GM23338 (cell line): ENCODE measurements around the gene ADAMTS19. TPM values are rescaled to one million over a fixed set of nuclear protein-coding genes. Genes with fewer than 3 reads are reported as not detected.

Source experiments
- ATAC-seq: fragments of 200-7000 bp; cut with Tn5 transposase; 3 replicates; pipeline ENCODE4 v1.9.1; 2020
- DNase-seq: peaks from one replicate; pipeline ENCODE4 v3.0.0-alpha.2; 2015; ENCODE audit warnings: low spot score
- H2AFZ ChIP-seq: fragments of 200-600 bp; sonication (generic); 2 replicates; pipeline ENCODE4 v1.8.0; 2016; ENCODE audit warnings: antibody characterized with exemption, mild to moderate bottlenecking, moderate library complexity
- H3F3A ChIP-seq: fragments of 200-600 bp; sonication (generic); replicated peaks from 2 replicates; pipeline ENCODE4 v1.8.0; 2017; ENCODE audit warnings: antibody characterized with exemption, mixed run types, low read depth
- H3K27ac ChIP-seq: fragments of 200-600 bp; sonication (generic); 2 replicates; pipeline ENCODE4 v1.6.1; 2016; ENCODE audit warnings: low read depth
- H3K27me3 ChIP-seq: fragments of 200-600 bp; sonication (generic); 2 replicates; pipeline ENCODE4 v1.8.0; 2016; ENCODE audit warnings: mild to moderate bottlenecking, mixed run types, moderate library complexity; ENCODE audit not compliant: insufficient read depth
- H3K36me3 ChIP-seq: fragments of 200-600 bp; sonication (generic); 2 replicates; pipeline ENCODE4 v1.8.0; 2016; ENCODE audit warnings: mild to moderate bottlenecking; ENCODE audit not compliant: insufficient read depth
- H3K4me1 ChIP-seq: fragments of 200-600 bp; sonication (generic); 2 replicates; pipeline ENCODE4 v1.8.0; 2016; ENCODE audit warnings: mild to moderate bottlenecking, moderate library complexity; ENCODE audit not compliant: insufficient read depth
- H3K4me2 ChIP-seq: fragments of 200-600 bp; sonication (generic); 2 replicates; pipeline ENCODE4 v1.7.1; 2017; ENCODE audit warnings: mixed run types
- H3K4me3 ChIP-seq: fragments of 200-600 bp; sonication (generic); 2 replicates; pipeline ENCODE4 v1.6.1; 2016; ENCODE audit warnings: mixed run types
- H3K79me2 ChIP-seq: fragments of 200-600 bp; sonication (generic); replicated peaks from 2 replicates; pipeline ENCODE4 v1.8.0; 2017; ENCODE audit warnings: mild to moderate bottlenecking; ENCODE audit not compliant: insufficient read depth
- H3K9me2 ChIP-seq: fragments of 200-600 bp; sonication (generic); 2 replicates; pipeline ENCODE4 v1.8.0; 2017; ENCODE audit not compliant: insufficient read depth
- H4K20me1 ChIP-seq: fragments of 200-600 bp; sonication (generic); replicated peaks from 2 replicates; pipeline ENCODE4 v1.8.0; 2017; ENCODE audit warnings: mild to moderate bottlenecking; ENCODE audit not compliant: insufficient read depth
- H3K27ac Mint-ChIP-seq: 2 replicates; pipeline ENCODE4 v1.8.0; 2020; ENCODE audit warnings: inconsistent platforms, mild to moderate bottlenecking, moderate library complexity, mixed read lengths
- H3K27me3 Mint-ChIP-seq: 3 replicates; pipeline ENCODE4 v1.8.0; 2022; ENCODE audit warnings: low read depth, mild to moderate bottlenecking, moderate library complexity, mixed read lengths, inconsistent platforms; ENCODE audit not compliant: insufficient read depth, poor library complexity
- H3K36me3 Mint-ChIP-seq: 3 replicates; pipeline ENCODE4 v1.8.0; 2021; ENCODE audit warnings: low read depth, mild to moderate bottlenecking, inconsistent platforms, moderate library complexity, mixed read lengths
- H3K4me1 Mint-ChIP-seq: 3 replicates; pipeline ENCODE4 v1.8.0; 2020; ENCODE audit warnings: mild to moderate bottlenecking, inconsistent platforms, mixed read lengths
- H3K4me3 Mint-ChIP-seq: 3 replicates; pipeline ENCODE4 v1.8.0; 2021; ENCODE audit warnings: moderate library complexity, mild to moderate bottlenecking, inconsistent platforms, mixed read lengths
- H3K9me3 Mint-ChIP-seq: 3 replicates; pipeline ENCODE4 v1.8.0; 2020; ENCODE audit warnings: moderate library complexity, mild to moderate bottlenecking, inconsistent platforms, mixed read lengths
- CREB1 ChIP-seq: fragments of 250-450 bp; sonication (Bioruptor Pico); IDR thresholded peaks from 2 replicates; pipeline ENCODE4 v1.5.0; 2020; ENCODE audit warnings: low read depth, mild to moderate bottlenecking, moderate library complexity
- EZH2 ChIP-seq: fragments of 200-600 bp; sonication (generic); IDR thresholded peaks from one replicate; pipeline ENCODE4 v1.8.0; 2017; ENCODE audit warnings: antibody characterized with exemption, mild to moderate bottlenecking, low read depth; ENCODE audit not compliant: unreplicated experiment
- EZH2phosphoT487 ChIP-seq: fragments of 200-600 bp; sonication (generic); IDR thresholded peaks from one replicate; pipeline ENCODE4 v1.8.1; 2018; ENCODE audit warnings: antibody characterized with exemption; ENCODE audit not compliant: unreplicated experiment
- JUNB ChIP-seq: IDR thresholded peaks from one replicate; pipeline ENCODE4 v1.6.1; 2016; ENCODE audit warnings: antibody characterized with exemption; ENCODE audit not compliant: unreplicated experiment
- POLR2AphosphoS5 ChIP-seq: IDR thresholded peaks from 2 replicates; pipeline ENCODE4 v1.6.1; 2016; ENCODE audit warnings: antibody characterized with exemption, low read depth
- ZNF114 ChIP-seq: fragments of 250-450 bp; sonication (Bioruptor Pico); IDR thresholded peaks from 2 replicates; pipeline ENCODE4 v1.5.0; 2020; ENCODE audit warnings: mild to moderate bottlenecking, moderate library complexity
- polyA plus RNA-seq: library from polyadenylated mRNA; unstranded; fragments of >200 nt; fragmentation: Nextera tagmentation; extraction: Ambion mirVana; gene quantifications from 2 replicates; pipeline ENCODE4 v1.2.1, GENCODE V29; 2016
- total RNA-seq: library from RNA; depleted of rRNA; stranded (reverse); fragments of >200 nt; shearing (Covaris generic); gene quantifications from 2 replicates; pipeline ENCODE4 v1.2.3, GENCODE V29; 2014
- TF ChIP-seq, protein P1 (sequence below): IDR thresholded peaks from 2 replicates; pipeline ENCODE4 v1.6.1; 2016; ENCODE audit warnings: antibody characterized with exemption
- TF ChIP-seq, protein P2 (sequence below), 2 experiments: fragments of 200-600 bp in 1 of 2; sonication (generic) in 1 of 2; conservative IDR thresholded peaks; 2 replicates each; pipeline versions ENCODE4 v1.5.1 to v1.6.1; 2016 to 2017; ENCODE audit warnings: antibody characterized with exemption in 2 of 2, low read depth in 2 of 2, mild to moderate bottlenecking in 2 of 2, moderate library complexity in 1 of 2
- TF ChIP-seq, protein P3 (sequence below): fragments of 250-450 bp; sonication (Bioruptor Pico); IDR thresholded peaks from 2 replicates; pipeline ENCODE4 v1.5.0; 2020; ENCODE audit warnings: mild to moderate bottlenecking, moderate library complexity

ADAMTS19 gene
- total and polyA plus RNA-seq, 2 experiments from 2014 or later = 6.0 to 27.4 TPM

DNA sequence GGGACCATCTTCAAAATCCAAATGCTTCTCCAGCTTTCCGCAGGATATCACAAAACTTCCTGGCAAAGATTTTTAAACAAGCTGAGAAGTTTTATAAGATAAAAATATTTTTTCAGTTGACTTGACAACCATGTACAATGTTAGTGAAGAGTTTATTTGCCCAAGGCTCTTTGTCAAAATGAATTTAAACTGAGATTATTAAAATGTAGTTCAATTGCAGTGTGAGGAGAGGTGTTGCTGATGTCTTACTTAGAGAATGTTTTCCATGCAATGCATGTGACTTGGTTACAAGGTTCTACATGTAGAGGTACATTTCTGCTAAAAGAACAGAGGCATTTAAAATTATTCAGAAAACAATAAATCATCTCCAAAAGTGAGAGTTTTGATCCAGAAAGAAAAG is 156.4 kb downstream of the ADAMTS19 start:
- H2AFZ ChIP-seq = no peak overlapping the region
- Mint-ChIP-seq H3K4me1 (peaks cover 6% of the 10 kb centered on the region; the same call in 2 of the 3 replicates), H3K27ac (no peak overlapping the region), H3K9me3 (peaks cover 2% of the 10 kb centered on the region; the same call in 2 of the 3 replicates), H3K27me3 (no peaks in the 10 kb centered on the region), H3K4me3 (no peak overlapping the region), H3K36me3 (peaks cover 14% of the 10 kb centered on the region; the same call in 2 of the 3 replicates)
- H3K79me2 ChIP-seq = no peaks in the 10 kb centered on the region
- no peaks in the 10 kb centered on the region for H3K36me3 ChIP-seq
- no peak overlapping the region for H3K27ac ChIP-seq
- H3K4me3 ChIP-seq = no peak overlapping the region
- no peaks in the 10 kb centered on the region for H3K27me3 ChIP-seq
- TF ChIP-seq CREB1 (no peak), ZNF114 (CRISPR knock-in tag) (no peak), EZH2 (no peak)
- TF ChIP-seq, protein P1, sequence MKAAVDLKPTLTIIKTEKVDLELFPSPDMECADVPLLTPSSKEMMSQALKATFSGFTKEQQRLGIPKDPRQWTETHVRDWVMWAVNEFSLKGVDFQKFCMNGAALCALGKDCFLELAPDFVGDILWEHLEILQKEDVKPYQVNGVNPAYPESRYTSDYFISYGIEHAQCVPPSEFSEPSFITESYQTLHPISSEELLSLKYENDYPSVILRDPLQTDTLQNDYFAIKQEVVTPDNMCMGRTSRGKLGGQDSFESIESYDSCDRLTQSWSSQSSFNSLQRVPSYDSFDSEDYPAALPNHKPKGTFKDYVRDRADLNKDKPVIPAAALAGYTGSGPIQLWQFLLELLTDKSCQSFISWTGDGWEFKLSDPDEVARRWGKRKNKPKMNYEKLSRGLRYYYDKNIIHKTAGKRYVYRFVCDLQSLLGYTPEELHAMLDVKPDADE = no peak
- ATAC-seq (no peak), DNase-seq (no peak)
- no peaks in the 10 kb centered on the region for H3K9me2 ChIP-seq
- H4K20me1 ChIP-seq = no peaks in the 10 kb centered on the region
- no peak overlapping the region for H3K4me2 ChIP-seq
- no peaks in the 10 kb centered on the region for H3F3A ChIP-seq
- no peaks in the 10 kb centered on the region for H3K4me1 ChIP-seq

DNA sequence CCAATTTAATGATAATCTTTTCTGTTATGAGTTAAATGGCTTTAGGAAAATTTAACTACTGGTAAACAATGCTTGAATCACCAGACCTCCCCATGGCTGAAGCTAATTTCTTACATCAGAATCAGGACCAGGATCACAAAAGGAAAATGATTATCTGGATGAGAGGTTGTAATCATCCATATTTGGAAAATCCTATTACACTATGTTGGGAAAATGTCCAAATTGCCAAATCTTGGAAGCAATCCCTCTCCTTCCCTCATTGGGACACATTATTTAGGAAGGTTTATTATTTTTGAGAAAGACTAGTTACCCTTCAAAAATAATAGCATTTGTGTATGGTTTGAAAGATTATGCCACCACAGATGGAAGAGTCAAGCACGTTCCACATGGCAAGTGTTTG is 157.1 kb downstream of the ADAMTS19 start:
- Histone ChIP-seq H3K36me3 (no peaks in the 10 kb centered on the region), H4K20me1 (no peaks in the 10 kb centered on the region), H3K4me3 (no peak overlapping the region), H3K79me2 (no peaks in the 10 kb centered on the region), H3F3A (no peaks in the 10 kb centered on the region), H3K27ac (no peak overlapping the region), H3K4me2 (no peak overlapping the region), H2AFZ (no peak overlapping the region), H3K9me2 (no peaks in the 10 kb centered on the region), H3K4me1 (no peaks in the 10 kb centered on the region), H3K27me3 (no peaks in the 10 kb centered on the region)
- no peaks in the 10 kb centered on the region for H3K9me3 Mint-ChIP-seq
- H3K4me3 Mint-ChIP-seq = no peak overlapping the region
- no peak overlapping the region for H3K27ac Mint-ChIP-seq
- DNase-seq = no peak
- no peaks in the 10 kb centered on the region for H3K27me3 Mint-ChIP-seq
- peaks cover 6% of the 10 kb centered on the region; the same call in 2 of the 3 replicates for H3K4me1 Mint-ChIP-seq
- no peak for ATAC-seq
- TF ChIP-seq JUNB = no peak
- TF ChIP-seq EZH2 = no peak
- no peak for TF ChIP-seq EZH2phosphoT487
- TF ChIP-seq, protein P2, sequence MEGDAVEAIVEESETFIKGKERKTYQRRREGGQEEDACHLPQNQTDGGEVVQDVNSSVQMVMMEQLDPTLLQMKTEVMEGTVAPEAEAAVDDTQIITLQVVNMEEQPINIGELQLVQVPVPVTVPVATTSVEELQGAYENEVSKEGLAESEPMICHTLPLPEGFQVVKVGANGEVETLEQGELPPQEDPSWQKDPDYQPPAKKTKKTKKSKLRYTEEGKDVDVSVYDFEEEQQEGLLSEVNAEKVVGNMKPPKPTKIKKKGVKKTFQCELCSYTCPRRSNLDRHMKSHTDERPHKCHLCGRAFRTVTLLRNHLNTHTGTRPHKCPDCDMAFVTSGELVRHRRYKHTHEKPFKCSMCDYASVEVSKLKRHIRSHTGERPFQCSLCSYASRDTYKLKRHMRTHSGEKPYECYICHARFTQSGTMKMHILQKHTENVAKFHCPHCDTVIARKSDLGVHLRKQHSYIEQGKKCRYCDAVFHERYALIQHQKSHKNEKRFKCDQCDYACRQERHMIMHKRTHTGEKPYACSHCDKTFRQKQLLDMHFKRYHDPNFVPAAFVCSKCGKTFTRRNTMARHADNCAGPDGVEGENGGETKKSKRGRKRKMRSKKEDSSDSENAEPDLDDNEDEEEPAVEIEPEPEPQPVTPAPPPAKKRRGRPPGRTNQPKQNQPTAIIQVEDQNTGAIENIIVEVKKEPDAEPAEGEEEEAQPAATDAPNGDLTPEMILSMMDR (conservative IDR thresholded peaks at IDR 0.05; ENCODE audit: low read depth in 2 of 2) = no peak
- TF ChIP-seq, protein P3, sequence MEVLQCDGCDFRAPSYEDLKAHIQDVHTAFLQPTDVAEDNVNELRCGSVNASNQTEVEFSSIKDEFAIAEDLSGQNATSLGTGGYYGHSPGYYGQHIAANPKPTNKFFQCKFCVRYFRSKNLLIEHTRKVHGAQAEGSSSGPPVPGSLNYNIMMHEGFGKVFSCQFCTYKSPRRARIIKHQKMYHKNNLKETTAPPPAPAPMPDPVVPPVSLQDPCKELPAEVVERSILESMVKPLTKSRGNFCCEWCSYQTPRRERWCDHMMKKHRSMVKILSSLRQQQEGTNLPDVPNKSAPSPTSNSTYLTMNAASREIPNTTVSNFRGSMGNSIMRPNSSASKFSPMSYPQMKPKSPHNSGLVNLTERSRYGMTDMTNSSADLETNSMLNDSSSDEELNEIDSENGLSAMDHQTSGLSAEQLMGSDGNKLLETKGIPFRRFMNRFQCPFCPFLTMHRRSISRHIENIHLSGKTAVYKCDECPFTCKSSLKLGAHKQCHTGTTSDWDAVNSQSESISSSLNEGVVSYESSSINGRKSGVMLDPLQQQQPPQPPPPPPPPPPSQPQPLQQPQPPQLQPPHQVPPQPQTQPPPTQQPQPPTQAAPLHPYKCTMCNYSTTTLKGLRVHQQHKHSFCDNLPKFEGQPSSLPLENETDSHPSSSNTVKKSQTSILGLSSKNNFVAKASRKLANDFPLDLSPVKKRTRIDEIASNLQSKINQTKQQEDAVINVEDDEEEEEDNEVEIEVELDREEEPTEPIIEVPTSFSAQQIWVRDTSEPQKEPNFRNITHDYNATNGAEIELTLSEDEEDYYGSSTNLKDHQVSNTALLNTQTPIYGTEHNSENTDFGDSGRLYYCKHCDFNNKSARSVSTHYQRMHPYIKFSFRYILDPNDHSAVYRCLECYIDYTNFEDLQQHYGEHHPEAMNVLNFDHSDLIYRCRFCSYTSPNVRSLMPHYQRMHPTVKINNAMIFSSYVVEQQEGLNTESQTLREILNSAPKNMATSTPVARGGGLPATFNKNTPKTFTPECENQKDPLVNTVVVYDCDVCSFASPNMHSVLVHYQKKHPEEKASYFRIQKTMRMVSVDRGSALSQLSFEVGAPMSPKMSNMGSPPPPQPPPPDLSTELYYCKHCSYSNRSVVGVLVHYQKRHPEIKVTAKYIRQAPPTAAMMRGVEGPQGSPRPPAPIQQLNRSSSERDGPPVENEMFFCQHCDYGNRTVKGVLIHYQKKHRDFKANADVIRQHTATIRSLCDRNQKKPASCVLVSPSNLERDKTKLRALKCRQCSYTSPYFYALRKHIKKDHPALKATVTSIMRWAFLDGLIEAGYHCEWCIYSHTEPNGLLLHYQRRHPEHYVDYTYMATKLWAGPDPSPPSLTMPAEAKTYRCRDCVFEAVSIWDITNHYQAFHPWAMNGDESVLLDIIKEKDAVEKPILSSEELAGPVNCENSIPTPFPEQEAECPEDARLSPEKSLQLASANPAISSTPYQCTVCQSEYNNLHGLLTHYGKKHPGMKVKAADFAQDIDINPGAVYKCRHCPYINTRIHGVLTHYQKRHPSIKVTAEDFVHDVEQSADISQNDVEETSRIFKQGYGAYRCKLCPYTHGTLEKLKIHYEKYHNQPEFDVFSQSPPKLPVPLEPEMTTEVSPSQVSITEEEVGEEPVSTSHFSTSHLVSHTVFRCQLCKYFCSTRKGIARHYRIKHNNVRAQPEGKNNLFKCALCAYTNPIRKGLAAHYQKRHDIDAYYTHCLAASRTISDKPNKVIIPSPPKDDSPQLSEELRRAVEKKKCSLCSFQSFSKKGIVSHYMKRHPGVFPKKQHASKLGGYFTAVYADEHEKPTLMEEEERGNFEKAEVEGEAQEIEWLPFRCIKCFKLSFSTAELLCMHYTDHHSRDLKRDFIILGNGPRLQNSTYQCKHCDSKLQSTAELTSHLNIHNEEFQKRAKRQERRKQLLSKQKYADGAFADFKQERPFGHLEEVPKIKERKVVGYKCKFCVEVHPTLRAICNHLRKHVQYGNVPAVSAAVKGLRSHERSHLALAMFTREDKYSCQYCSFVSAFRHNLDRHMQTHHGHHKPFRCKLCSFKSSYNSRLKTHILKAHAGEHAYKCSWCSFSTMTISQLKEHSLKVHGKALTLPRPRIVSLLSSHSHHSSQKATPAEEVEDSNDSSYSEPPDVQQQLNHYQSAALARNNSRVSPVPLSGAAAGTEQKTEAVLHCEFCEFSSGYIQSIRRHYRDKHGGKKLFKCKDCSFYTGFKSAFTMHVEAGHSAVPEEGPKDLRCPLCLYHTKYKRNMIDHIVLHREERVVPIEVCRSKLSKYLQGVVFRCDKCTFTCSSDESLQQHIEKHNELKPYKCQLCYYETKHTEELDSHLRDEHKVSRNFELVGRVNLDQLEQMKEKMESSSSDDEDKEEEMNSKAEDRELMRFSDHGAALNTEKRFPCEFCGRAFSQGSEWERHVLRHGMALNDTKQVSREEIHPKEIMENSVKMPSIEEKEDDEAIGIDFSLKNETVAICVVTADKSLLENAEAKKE (CRISPR knock-in tag) = no peak
- no peak for TF ChIP-seq POLR2AphosphoS5
- peaks cover 9% of the 10 kb centered on the region; the same call in 2 of the 3 replicates for H3K36me3 Mint-ChIP-seq
